Endothelial cell (in vitro differentiated cells): ENCODE results near the gene RABL6. TPM values are rescaled to one million over a fixed set of nuclear protein-coding genes. Genes with fewer than 3 reads are reported as not detected.
"Not testable (repeated sequence)": the region's sequence is repeated elsewhere in the genome, so short reads cannot be mapped to it uniquely, and the experiment has no call there.

Experiments
- DNase-seq: peaks from one replicate; pipeline ENCODE4 v3.0.0; 2021; ENCODE audit warnings: low spot score
- H3K27ac Mint-ChIP-seq: one replicate; pipeline ENCODE4 v1.8.0; 2021; ENCODE audit warnings: mixed read lengths, inconsistent platforms; ENCODE audit not compliant: unreplicated experiment
- H3K27me3 Mint-ChIP-seq: one replicate; pipeline ENCODE4 v1.8.0; 2021; ENCODE audit warnings: mild to moderate bottlenecking, moderate library complexity, mixed read lengths, inconsistent platforms; ENCODE audit not compliant: unreplicated experiment
- H3K36me3 Mint-ChIP-seq: one replicate; pipeline ENCODE4 v1.8.0; 2021; ENCODE audit warnings: mild to moderate bottlenecking, low read depth, mixed read lengths, inconsistent platforms; ENCODE audit not compliant: unreplicated experiment
- H3K4me1 Mint-ChIP-seq: one replicate; pipeline ENCODE4 v1.8.0; 2021; ENCODE audit warnings: mild to moderate bottlenecking, mixed read lengths, inconsistent platforms; ENCODE audit not compliant: unreplicated experiment
- H3K4me3 Mint-ChIP-seq: one replicate; pipeline ENCODE4 v1.8.0; 2021; ENCODE audit warnings: mild to moderate bottlenecking, mixed read lengths, inconsistent platforms; ENCODE audit not compliant: unreplicated experiment
- H3K9me3 Mint-ChIP-seq: one replicate; pipeline ENCODE4 v1.8.0; 2021; ENCODE audit warnings: mixed read lengths, inconsistent platforms; ENCODE audit not compliant: unreplicated experiment
- total RNA-seq: library from RNA; stranded (reverse); fragmentation: NEBNext Ultra II Directional; extraction: Animal tissue kit (Norgen Biotek cat#: 25700); gene quantifications from one replicate; pipeline ENCODE4 v1.2.1, GENCODE V29; 2021; ENCODE audit not compliant: unreplicated experiment
- TF ChIP-seq, protein P1 (sequence below): fragments of 200-600 bp; sonication (generic); IDR thresholded peaks from one replicate; pipeline ENCODE4 v1.5.0; 2021; ENCODE audit warnings: antibody characterized with exemption; ENCODE audit not compliant: unreplicated experiment

Gene RABL6
- total RNA-seq, 1 donor from 2014 or later, result 88.4 TPM

DNA sequence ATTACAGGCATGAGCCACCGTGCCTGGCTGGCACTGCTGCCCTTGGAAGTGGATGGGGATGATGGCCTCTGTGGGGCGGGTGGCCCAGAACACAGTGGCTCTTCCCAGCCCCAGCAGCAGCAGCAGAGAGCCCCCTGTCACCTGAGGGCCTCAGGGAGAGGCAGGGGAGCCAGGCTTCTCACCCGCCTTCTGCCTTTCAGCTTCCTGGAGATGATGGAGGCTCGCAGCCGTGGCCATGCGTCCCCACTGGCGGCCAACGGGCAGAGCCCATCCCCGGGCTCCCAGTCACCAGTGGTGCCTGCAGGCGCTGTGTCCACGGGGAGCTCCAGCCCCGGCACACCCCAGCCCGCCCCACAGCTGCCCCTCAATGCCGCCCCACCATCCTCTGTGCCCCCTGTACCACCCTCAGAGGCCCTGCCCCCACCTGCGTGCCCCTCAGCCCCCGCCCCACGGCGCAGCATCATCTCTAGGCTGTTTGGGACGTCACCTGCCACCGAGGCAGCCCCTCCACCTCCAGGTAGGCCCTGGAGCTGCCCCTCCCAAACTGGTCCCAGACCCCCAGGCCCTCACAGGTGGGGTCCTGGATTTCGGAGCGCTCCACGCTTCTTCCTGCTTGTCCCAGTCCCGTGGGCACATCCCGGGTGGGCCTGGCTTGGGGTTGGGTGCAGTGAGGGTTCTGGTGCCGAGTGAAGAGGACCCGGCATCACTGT is 29.6 kb downstream of the RABL6 start:
- Mint-ChIP-seq H3K9me3 (no peaks in the 10 kb centered on the region), H3K27ac (no peak overlapping the region)

GRCh38 chr9:136837856-136838277 is 30.1 kb downstream of the RABL6 start:
- H3K4me3 Mint-ChIP-seq, H3K27ac Mint-ChIP-seq, H3K36me3 Mint-ChIP-seq, H3K9me3 Mint-ChIP-seq, H3K4me1 Mint-ChIP-seq, DNase-seq: not testable (repeated sequence)
- peaks cover 13% of the 10 kb centered on the region for H3K27me3 Mint-ChIP-seq

More for the DNA sequence above, 29.6 kb downstream of the RABL6 start:
- peaks cover 10% of the 10 kb centered on the region for H3K36me3 Mint-ChIP-seq
- TF ChIP-seq, protein P1, sequence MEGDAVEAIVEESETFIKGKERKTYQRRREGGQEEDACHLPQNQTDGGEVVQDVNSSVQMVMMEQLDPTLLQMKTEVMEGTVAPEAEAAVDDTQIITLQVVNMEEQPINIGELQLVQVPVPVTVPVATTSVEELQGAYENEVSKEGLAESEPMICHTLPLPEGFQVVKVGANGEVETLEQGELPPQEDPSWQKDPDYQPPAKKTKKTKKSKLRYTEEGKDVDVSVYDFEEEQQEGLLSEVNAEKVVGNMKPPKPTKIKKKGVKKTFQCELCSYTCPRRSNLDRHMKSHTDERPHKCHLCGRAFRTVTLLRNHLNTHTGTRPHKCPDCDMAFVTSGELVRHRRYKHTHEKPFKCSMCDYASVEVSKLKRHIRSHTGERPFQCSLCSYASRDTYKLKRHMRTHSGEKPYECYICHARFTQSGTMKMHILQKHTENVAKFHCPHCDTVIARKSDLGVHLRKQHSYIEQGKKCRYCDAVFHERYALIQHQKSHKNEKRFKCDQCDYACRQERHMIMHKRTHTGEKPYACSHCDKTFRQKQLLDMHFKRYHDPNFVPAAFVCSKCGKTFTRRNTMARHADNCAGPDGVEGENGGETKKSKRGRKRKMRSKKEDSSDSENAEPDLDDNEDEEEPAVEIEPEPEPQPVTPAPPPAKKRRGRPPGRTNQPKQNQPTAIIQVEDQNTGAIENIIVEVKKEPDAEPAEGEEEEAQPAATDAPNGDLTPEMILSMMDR, result no peak
- H3K4me3 Mint-ChIP-seq, result no peak overlapping the region
- H3K4me1 Mint-ChIP-seq, result no peaks in the 10 kb centered on the region
- DNase-seq, result no peak
- H3K27me3 Mint-ChIP-seq, result peaks cover 13% of the 10 kb centered on the region

DNA sequence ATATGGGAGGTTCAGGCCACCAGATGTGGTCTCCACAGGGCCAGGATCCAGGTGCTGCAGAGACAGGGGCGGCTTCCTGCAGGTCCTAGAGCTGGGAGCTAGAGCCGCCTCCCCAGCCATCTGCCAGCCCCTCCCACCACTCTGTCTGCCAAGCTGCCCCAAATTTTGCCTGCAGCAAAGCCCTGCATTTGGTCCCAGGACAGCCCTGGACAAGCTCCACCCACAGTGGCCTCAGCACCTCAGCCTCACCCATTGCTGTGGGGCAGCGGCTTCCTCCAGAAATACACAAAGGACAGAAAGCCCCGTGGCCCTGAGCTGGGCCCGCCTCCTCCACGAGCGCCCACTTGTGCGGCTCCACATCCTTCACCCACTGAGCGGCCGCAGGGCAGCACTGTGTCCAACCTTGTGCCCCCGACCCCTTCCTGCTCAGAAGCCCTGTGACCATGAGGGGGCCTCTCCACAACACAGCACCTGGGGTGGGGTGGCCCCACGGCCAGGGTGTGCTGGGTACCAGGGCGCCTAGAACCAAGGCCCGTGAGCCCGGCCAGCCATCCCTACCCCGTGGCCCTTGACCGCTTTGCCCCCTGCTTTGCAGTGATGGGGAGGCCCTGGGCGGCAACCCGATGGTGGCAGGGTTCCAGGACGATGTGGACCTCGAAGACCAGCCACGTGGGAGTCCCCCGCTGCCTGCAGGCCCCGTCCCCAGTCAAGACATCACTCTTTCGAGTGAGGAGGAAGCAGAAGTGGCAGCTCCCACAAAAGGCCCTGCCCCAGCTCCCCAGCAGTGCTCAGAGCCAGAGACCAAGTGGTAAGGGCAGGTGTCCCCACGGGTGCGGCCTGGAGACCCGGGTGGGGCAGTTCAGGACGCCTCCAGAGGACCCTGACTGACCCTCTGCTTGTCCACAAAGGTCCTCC is 30.8 kb downstream of the RABL6 start:
- no peaks in the 10 kb centered on the region for H3K9me3 Mint-ChIP-seq
- DNase-seq, result no peak
- H3K27me3 Mint-ChIP-seq, result peaks cover 13% of the 10 kb centered on the region
- peaks cover 9% of the 10 kb centered on the region for H3K36me3 Mint-ChIP-seq
- TF ChIP-seq, protein P1, result no peak
- H3K4me3 Mint-ChIP-seq, result no peak overlapping the region
- H3K4me1 Mint-ChIP-seq, result no peaks in the 10 kb centered on the region
- H3K27ac Mint-ChIP-seq, result no peak overlapping the region

GRCh38 chr9:136839229-136840139 is 31.7 kb downstream of the RABL6 start:
- no peak overlapping the region for H3K27ac Mint-ChIP-seq
- H3K4me3 Mint-ChIP-seq, result no peak overlapping the region
- no peaks in the 10 kb centered on the region for H3K4me1 Mint-ChIP-seq
- no peak for DNase-seq
- TF ChIP-seq, protein P1, result no peak
- H3K27me3 Mint-ChIP-seq, result peaks cover 6% of the 10 kb centered on the region
- H3K36me3 Mint-ChIP-seq, result peaks cover 4% of the 10 kb centered on the region
- no peaks in the 10 kb centered on the region for H3K9me3 Mint-ChIP-seq

DNA sequence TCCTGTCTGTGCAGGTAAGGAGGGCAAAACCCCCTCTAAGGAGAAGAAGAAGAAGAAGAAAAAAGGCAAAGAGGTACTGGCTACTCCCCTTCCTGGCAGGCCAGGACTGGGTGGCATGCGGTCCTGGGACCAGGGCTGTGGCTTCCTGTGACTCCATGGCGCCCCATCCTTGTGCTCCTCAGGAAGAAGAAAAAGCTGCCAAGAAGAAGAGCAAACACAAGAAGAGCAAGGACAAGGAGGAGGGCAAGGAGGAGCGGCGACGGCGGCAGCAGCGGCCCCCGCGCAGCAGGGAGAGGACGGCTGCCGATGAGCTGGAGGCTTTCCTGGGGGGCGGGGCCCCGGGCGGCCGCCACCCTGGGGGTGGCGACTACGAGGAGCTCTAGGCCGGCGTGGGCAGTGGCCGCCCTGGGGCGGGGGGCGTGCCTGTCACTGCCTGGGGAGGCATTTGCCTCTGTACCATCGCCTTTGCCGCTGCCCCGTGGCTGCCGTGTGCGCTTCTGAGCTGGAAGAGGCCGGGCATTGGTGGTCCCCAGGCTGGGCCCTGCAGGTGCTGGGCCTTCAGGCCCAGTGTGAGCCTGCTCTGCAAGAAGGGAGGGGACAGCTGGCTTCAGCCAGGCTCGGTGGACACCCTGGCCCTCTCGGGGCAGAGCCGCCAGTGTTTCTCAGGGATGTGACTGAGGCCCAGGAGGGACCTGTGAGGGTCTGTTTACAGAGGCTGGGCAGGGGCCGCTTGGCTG is 32.6 kb downstream of the RABL6 start:
- TF ChIP-seq, protein P1, result no peak
- Mint-ChIP-seq H3K27me3 (peaks cover 6% of the 10 kb centered on the region), H3K4me3 (no peak overlapping the region), H3K36me3 (peaks cover 4% of the 10 kb centered on the region), H3K4me1 (no peaks in the 10 kb centered on the region), H3K9me3 (no peaks in the 10 kb centered on the region), H3K27ac (no peak overlapping the region)
- no peak for DNase-seq
